ENCODE data around the gene RGS6.
A peak's percentile ranks its signal among the peaks of the same experiment; 100 is the strongest.

RGS6 gene

DNA sequence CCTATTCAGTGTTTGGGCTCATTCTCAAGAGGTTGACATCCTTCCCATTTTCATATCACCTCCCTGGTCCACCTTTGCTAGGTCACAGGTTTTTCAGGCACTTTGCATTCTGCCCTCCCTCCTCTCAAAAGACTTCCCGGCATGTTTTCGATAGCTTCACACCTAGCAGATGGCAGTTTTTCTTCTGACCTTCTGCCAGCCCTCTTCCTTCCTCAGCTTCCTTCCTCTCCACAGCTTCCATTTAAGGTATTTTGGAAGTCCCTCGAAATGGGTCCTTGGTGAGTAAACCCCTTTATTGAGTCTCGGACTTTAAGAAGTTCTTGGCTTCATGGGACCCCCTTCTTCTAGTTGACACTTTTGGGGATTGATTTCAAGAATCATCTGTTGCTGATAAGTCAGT is 358.0 kb downstream of the RGS6 start:
- no peak overlapping the region for H3K4me3 ChIP-seq (ENCODE audit: low read depth, low read length)
- DNase-seq (ENCODE audit: low read depth), result no peak
- TF ChIP-seq, protein P1, sequence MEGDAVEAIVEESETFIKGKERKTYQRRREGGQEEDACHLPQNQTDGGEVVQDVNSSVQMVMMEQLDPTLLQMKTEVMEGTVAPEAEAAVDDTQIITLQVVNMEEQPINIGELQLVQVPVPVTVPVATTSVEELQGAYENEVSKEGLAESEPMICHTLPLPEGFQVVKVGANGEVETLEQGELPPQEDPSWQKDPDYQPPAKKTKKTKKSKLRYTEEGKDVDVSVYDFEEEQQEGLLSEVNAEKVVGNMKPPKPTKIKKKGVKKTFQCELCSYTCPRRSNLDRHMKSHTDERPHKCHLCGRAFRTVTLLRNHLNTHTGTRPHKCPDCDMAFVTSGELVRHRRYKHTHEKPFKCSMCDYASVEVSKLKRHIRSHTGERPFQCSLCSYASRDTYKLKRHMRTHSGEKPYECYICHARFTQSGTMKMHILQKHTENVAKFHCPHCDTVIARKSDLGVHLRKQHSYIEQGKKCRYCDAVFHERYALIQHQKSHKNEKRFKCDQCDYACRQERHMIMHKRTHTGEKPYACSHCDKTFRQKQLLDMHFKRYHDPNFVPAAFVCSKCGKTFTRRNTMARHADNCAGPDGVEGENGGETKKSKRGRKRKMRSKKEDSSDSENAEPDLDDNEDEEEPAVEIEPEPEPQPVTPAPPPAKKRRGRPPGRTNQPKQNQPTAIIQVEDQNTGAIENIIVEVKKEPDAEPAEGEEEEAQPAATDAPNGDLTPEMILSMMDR (IDR thresholded peaks at IDR 0.05; ENCODE audit: low read depth, low read length, missing control alignments), result no peak

DNA sequence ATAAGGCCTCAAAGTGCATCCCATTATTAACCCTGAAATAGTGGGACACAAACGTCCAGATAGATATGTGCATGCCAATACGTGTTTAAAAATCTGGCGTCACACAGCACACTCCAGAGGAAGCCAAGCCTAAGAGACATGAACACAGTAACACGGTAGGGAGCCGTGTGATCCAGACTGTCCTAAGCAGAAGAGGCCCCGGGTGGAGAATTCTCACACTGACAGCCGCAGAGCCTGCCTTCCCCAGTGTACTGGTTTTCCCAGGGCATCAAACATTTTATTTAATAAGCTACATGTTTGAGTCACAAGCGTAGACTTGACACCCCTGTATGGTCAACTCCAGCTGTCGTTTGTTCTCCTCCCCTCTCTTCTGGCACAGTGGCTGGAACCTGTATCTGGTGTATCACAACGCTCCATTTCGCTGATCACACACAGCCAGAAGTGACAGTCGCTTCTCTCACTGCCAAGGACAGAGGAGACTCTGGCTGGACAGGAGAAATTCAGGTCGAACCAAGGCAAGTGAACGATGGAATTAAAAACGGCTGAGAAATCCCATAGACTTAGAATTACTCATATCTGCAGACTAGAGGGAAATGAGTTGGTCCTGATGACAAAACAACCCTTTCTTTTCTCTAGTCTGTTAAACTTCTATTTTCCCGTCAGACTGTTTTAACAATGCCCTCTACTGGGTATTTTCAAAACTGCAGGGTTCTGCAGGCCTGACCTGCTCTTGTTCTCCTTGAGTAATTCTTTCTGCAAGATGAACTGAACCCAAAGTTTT is 359.9 kb downstream of the RGS6 start:
- TF ChIP-seq, protein P1 (IDR thresholded peaks at IDR 0.05; ENCODE audit: low read depth, low read length, missing control alignments), result peak; percentile 72
- no peak overlapping the region for H3K4me3 ChIP-seq (ENCODE audit: low read depth, low read length)
- peak; percentile 26 for DNase-seq (ENCODE audit: low read depth)

DNA sequence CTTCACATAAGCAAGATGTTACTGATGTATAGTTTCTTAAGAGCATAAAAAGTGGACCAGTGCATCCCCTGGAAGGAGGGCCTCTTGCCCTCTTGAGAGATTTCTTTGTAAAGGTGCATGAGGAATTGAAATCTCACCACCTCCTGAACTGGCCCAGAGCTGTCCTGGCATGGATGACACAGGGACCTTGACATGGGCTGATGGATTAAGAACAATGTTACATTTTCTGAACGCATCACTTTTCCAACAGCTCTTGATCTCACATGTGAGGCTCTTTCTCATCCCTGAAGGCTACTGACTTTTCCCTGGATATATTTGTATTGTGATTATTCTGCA is 360.4 kb downstream of the RGS6 start:
- no peak overlapping the region for H3K4me3 ChIP-seq (ENCODE audit: low read depth, low read length)
- TF ChIP-seq, protein P1 (IDR thresholded peaks at IDR 0.05; ENCODE audit: low read depth, low read length, missing control alignments), result no peak
- DNase-seq (ENCODE audit: low read depth), result no peak

DNA sequence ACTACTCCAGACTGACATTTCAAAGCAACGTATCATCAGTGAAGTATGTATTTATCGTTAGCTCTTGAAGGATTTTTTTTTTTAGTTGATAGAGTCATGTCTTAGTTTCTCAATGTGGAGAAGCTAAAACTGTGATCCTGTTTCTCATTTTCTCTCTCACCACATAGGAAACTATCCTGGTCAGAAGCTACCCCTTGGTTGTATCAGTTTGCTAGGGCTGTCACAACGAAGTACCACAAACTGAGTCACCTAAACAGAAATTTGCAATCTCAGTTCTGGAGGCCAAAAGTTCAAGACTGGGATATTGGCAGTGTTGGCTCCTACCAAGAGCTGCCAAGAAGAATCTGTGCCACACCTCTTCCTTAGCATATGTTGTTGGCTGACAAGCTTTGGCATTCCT is 369.1 kb downstream of the RGS6 start:
- H3K4me3 ChIP-seq (ENCODE audit: low read depth, low read length), result no peak overlapping the region
- no peak for DNase-seq (ENCODE audit: low read depth)
- TF ChIP-seq, protein P1 (IDR thresholded peaks at IDR 0.05; ENCODE audit: low read depth, low read length, missing control alignments), result no peak

DNA sequence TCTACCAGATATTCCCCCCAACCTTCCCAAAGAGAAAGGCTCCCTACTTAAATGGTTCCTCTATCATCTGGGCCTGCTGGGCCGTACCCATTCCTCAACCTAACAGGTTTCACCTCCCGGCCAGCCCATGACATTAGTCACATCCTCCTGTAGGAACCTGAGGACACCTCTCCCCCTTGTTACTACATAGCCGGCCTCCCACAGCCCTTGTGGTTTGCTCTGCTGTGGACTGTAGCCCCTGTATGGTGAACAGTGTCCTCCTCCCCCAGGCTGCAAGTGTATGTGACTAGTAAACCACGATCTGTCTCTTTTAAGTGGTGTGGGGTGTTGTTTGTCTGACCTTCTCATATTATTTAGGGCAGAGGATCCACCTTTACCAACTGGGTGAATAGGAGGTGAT is 371.7 kb downstream of the RGS6 start:
- TF ChIP-seq, protein P1 (IDR thresholded peaks at IDR 0.05; ENCODE audit: low read depth, low read length, missing control alignments), result no peak
- no peak for DNase-seq (ENCODE audit: low read depth)

DNA sequence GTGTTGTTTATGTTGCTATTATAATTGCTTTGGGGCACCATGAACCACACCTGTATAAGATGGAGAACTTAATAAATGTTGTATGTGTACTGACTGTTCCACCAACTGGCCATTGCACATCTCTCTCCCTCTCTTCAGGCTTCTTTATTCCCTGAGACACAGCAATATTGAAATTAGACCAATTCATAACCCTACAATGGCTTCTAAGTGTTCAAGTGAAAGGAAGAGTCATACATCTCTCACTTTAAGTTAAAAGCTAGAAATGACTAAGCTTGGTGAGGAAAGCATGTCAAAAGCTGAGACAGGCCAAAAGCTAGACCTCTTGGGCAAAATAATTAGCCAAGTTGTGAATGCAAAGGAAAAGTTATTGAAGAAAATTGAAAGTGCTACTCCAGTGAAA is 373.3 kb downstream of the RGS6 start:
- no peak for DNase-seq (ENCODE audit: low read depth)
- TF ChIP-seq, protein P1 (IDR thresholded peaks at IDR 0.05; ENCODE audit: low read depth, low read length, missing control alignments), result no peak
- H3K4me3 ChIP-seq (ENCODE audit: low read depth, low read length), result no peak overlapping the region

More for the DNA sequence above, 371.7 kb downstream of the RGS6 start:
- H3K4me3 ChIP-seq (ENCODE audit: low read depth, low read length), result no peak overlapping the region

DNA sequence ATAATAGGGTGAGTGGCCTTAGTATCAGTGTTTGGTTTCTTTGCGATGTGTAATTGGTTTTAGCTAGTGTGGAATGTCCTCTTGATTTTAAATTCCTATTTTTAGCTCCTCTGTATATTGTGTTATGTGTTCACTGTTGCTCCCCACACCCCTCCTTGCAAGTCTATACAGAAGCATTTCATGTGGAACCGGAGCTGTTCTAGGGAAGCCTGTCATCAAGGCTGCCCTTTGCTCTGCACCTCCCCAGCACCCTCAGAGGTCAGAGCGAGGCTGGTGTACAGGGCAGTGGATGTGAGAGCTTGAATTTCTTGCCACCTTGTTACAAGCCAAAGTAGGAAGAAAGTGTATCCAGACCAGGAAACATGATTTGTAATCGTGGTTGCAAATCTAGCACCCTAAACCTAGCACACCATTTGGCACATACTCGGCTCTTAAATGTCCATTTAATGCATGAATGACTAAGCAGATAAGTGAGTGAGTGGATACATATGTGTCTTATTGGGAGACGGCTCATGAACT is 376.8 kb downstream of the RGS6 start:
- TF ChIP-seq, protein P1 (IDR thresholded peaks at IDR 0.05; ENCODE audit: low read depth, low read length, missing control alignments), result no peak
- DNase-seq (ENCODE audit: low read depth), result no peak
- no peak overlapping the region for H3K4me3 ChIP-seq (ENCODE audit: low read depth, low read length)

Measured in GM12864 (cell line).